HEK293T (cell line): ENCODE data around the gene GPHN.

Experiments
- BHLHE40 ChIP-seq: fragments of 450-650 bp; IDR thresholded peaks from 2 replicates; pipeline ENCODE4 v1.6.1; 2016; ENCODE audit warnings: mild to moderate bottlenecking, moderate library complexity, borderline replicate concordance
- FOXA1 ChIP-seq: fragments of 450-650 bp; IDR thresholded peaks from 2 replicates; pipeline ENCODE4 v1.6.1; 2016; ENCODE audit warnings: mild to moderate bottlenecking
- FOXK2 ChIP-seq: fragments of 450-650 bp; IDR thresholded peaks from 2 replicates; pipeline ENCODE4 v1.6.1; 2016; ENCODE audit warnings: mild to moderate bottlenecking
- FOXM1 ChIP-seq: fragments of 450-650 bp; IDR thresholded peaks from 2 replicates; pipeline ENCODE4 v1.6.1; 2017; ENCODE audit warnings: mild to moderate bottlenecking, borderline replicate concordance
- HDGF ChIP-seq: fragments of 450-650 bp; IDR thresholded peaks from 2 replicates; pipeline ENCODE4 v1.6.1; 2017; ENCODE audit warnings: antibody characterized with exemption, borderline replicate concordance
- LEF1 ChIP-seq: fragments of 450-650 bp; IDR thresholded peaks from 2 replicates; pipeline ENCODE4 v1.6.1; 2017; ENCODE audit warnings: mild to moderate bottlenecking, borderline replicate concordance
- SP1 ChIP-seq: fragments of 450-650 bp; IDR thresholded peaks from 2 replicates; pipeline ENCODE4 v1.6.1; 2017
- TARDBP ChIP-seq: fragments of 450-650 bp; IDR thresholded peaks from 2 replicates; pipeline ENCODE4 v1.6.1; 2016
- ZNF384 ChIP-seq: fragments of 450-650 bp; IDR thresholded peaks from 2 replicates; pipeline ENCODE4 v1.6.1; 2016

DNA sequence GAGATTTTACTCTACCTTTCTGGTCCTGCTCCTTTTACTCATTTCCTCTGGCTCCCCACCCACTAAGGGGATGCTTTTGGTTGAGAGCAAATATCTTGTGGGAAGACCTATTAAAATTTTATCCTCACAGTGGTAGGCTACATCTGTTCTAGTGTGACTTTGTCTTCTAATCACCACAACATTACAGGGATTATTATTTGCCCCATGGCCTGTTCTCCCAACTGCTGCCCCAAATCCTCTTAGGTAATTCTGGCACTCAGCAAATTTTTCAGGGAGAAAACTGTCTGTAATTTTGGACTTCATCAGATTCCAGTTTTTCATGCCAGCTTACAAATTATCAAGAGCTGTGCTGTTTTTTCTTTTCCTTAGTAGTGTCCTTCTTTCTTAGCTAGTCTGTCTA lies 172.3 kb downstream of the GPHN start:
- no peak for TF ChIP-seq BHLHE40
- no peak for TF ChIP-seq LEF1
- TF ChIP-seq FOXM1 = no peak
- TF ChIP-seq SP1 = no peak
- TF ChIP-seq FOXA1 = no peak
- no peak for TF ChIP-seq FOXK2
- TF ChIP-seq HDGF = no peak
- TF ChIP-seq TARDBP = no peak
- TF ChIP-seq ZNF384 = no peak
